ENCODE results near the gene GDF9.

GDF9 gene

GRCh38 chr5:132889501-132889900 is 23.2 kb upstream of the GDF9 start:
- H3K27ac ChIP-seq (ENCODE audit: low read depth, low read length): no peak overlapping the region
- no peaks in the 10 kb centered on the region for H3K27me3 ChIP-seq (ENCODE audit: control insufficient read depth, insufficient read depth, low read length)
- no peak overlapping the region for H3K9ac ChIP-seq (ENCODE audit: low read length)
- H3K4me3 ChIP-seq (ENCODE audit: low read depth, low read length): no peak overlapping the region
- H3K9me3 ChIP-seq (ENCODE audit: control insufficient read depth, insufficient read depth, low read depth, low read length): no peaks in the 10 kb centered on the region
- H3K4me1 ChIP-seq (ENCODE audit: control insufficient read depth, insufficient read depth, low read length): no peaks in the 10 kb centered on the region
- peaks cover 86% of the 10 kb centered on the region for H3K36me3 ChIP-seq (ENCODE audit: control insufficient read depth, insufficient read depth, low read length)

DNA sequence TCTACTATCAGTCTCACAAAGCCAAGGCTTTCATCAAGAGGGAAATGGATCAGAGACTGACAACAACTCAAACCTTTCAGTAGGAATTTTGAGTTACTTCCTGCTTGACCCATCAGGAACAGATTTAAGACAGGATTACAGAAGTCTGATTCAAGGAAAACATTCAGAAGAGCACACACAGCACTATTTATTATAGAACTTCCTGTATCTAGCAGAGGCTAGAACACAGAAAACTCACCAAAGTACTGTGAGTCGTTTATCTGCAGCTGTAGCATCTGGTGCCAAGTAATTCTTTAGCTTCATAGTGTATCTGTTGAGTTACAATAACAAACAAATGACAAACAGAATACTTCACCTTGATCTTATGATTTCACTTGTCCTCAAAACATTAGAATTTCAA is 21.0 kb upstream of the GDF9 start:
- H3K27ac ChIP-seq (ENCODE audit: low read depth, low read length): no peak overlapping the region
- no peaks in the 10 kb centered on the region for H3K9me3 ChIP-seq (ENCODE audit: control insufficient read depth, insufficient read depth, low read depth, low read length)
- no peak overlapping the region for H3K4me3 ChIP-seq (ENCODE audit: low read depth, low read length)
- no peak overlapping the region for H3K9ac ChIP-seq (ENCODE audit: low read length)
- no peaks in the 10 kb centered on the region for H3K27me3 ChIP-seq (ENCODE audit: control insufficient read depth, insufficient read depth, low read length)
- peaks cover 88% of the 10 kb centered on the region for H3K36me3 ChIP-seq (ENCODE audit: control insufficient read depth, insufficient read depth, low read length)
- H3K4me1 ChIP-seq (ENCODE audit: control insufficient read depth, insufficient read depth, low read length): no peaks in the 10 kb centered on the region

GRCh38 chr5:132886064-132886823 is 20.0 kb upstream of the GDF9 start:
- Histone ChIP-seq H3K4me1 (ENCODE audit: control insufficient read depth, insufficient read depth, low read length) (no peaks in the 10 kb centered on the region), H3K27me3 (ENCODE audit: control insufficient read depth, insufficient read depth, low read length) (no peaks in the 10 kb centered on the region), H3K4me3 (ENCODE audit: low read depth, low read length) (no peak overlapping the region), H3K9ac (ENCODE audit: low read length) (no peak overlapping the region), H3K27ac (ENCODE audit: low read depth, low read length) (no peak overlapping the region), H3K36me3 (ENCODE audit: control insufficient read depth, insufficient read depth, low read length) (peaks cover 89% of the 10 kb centered on the region), H3K9me3 (ENCODE audit: control insufficient read depth, insufficient read depth, low read depth, low read length) (no peaks in the 10 kb centered on the region)

GRCh38 chr5:132884548-132884947 is 18.3 kb upstream of the GDF9 start:
- no peak overlapping the region for H3K27ac ChIP-seq (ENCODE audit: low read depth, low read length)
- H3K27me3 ChIP-seq (ENCODE audit: control insufficient read depth, insufficient read depth, low read length): no peaks in the 10 kb centered on the region
- H3K9ac ChIP-seq (ENCODE audit: low read length): no peak overlapping the region
- H3K4me3 ChIP-seq (ENCODE audit: low read depth, low read length): no peak overlapping the region
- no peaks in the 10 kb centered on the region for H3K9me3 ChIP-seq (ENCODE audit: control insufficient read depth, insufficient read depth, low read depth, low read length)
- H3K36me3 ChIP-seq (ENCODE audit: control insufficient read depth, insufficient read depth, low read length): peaks cover 95% of the 10 kb centered on the region
- H3K4me1 ChIP-seq (ENCODE audit: control insufficient read depth, insufficient read depth, low read length): no peaks in the 10 kb centered on the region

DNA sequence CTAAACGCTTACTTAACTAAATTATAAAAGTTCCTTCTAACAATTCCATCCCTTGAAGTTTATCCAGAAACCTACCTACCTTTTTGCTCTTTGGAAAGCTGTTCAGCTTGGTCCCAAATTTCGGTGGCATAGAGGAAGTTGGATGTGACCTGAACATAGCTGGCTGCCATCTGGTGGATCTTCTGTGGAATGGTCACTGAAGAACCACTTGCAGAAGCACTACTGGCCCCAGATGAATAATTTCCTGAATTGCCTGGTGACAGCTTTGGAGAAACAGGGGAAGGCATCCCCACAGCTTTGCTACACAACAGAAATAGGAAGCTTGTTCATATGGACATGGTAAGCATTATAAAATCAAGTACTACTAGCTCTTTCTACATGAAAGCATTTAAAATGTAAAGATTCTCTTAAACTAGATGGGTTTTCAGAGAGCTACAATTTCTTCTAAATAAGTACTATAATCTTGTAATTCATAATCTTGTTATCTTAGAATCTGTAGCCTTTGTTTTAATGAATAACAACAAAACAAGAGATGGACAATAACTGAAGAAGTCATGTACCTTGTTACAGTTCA is 17.1 kb upstream of the GDF9 start:
- Histone ChIP-seq H3K4me1 (ENCODE audit: control insufficient read depth, insufficient read depth, low read length) (no peaks in the 10 kb centered on the region), H3K27ac (ENCODE audit: low read depth, low read length) (no peak overlapping the region), H3K4me3 (ENCODE audit: low read depth, low read length) (no peak overlapping the region), H3K27me3 (ENCODE audit: control insufficient read depth, insufficient read depth, low read length) (no peaks in the 10 kb centered on the region), H3K36me3 (ENCODE audit: control insufficient read depth, insufficient read depth, low read length) (peaks cover 96% of the 10 kb centered on the region), H3K9me3 (ENCODE audit: control insufficient read depth, insufficient read depth, low read depth, low read length) (no peaks in the 10 kb centered on the region), H3K9ac (ENCODE audit: low read length) (no peak overlapping the region)

GRCh38 chr5:132877938-132878337 is 11.7 kb upstream of the GDF9 start:
- no peaks in the 10 kb centered on the region for H3K9me3 ChIP-seq (ENCODE audit: control insufficient read depth, insufficient read depth, low read depth, low read length)
- H3K27ac ChIP-seq (ENCODE audit: low read depth, low read length): no peak overlapping the region
- H3K4me1 ChIP-seq (ENCODE audit: control insufficient read depth, insufficient read depth, low read length): no peaks in the 10 kb centered on the region
- no peak overlapping the region for H3K9ac ChIP-seq (ENCODE audit: low read length)
- H3K36me3 ChIP-seq (ENCODE audit: control insufficient read depth, insufficient read depth, low read length): peaks cover 83% of the 10 kb centered on the region
- H3K4me3 ChIP-seq (ENCODE audit: low read depth, low read length): no peak overlapping the region
- no peaks in the 10 kb centered on the region for H3K27me3 ChIP-seq (ENCODE audit: control insufficient read depth, insufficient read depth, low read length)

DNA sequence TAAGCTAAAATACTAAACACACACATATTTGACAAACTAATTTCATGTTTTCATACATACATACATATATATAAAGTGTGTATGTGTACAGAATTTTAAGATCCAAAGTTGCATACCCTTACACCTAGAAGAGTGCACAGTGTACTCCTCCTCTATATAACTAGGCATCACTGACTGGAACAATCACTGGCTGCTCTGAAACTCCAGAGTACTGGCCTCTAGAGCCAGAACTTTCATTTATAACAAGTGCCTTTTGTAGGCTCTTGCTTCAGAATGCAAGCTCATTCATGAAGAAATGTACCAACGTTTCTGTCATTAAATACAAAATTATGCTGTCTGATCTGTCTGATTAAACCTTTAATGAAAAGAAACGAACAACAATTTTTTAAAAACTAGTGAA is 11.2 kb upstream of the GDF9 start:
- no peaks in the 10 kb centered on the region for H3K27me3 ChIP-seq (ENCODE audit: control insufficient read depth, insufficient read depth, low read length)
- H3K9me3 ChIP-seq (ENCODE audit: control insufficient read depth, insufficient read depth, low read depth, low read length): no peaks in the 10 kb centered on the region
- H3K36me3 ChIP-seq (ENCODE audit: control insufficient read depth, insufficient read depth, low read length): peaks cover 78% of the 10 kb centered on the region
- no peak overlapping the region for H3K27ac ChIP-seq (ENCODE audit: low read depth, low read length)
- H3K9ac ChIP-seq (ENCODE audit: low read length): no peak overlapping the region
- H3K4me1 ChIP-seq (ENCODE audit: control insufficient read depth, insufficient read depth, low read length): no peaks in the 10 kb centered on the region
- no peak overlapping the region for H3K4me3 ChIP-seq (ENCODE audit: low read depth, low read length)

GRCh38 chr5:132876020-132876759 is 9.9 kb upstream of the GDF9 start:
- H3K9me3 ChIP-seq (ENCODE audit: control insufficient read depth, insufficient read depth, low read depth, low read length): no peaks in the 10 kb centered on the region
- H3K27me3 ChIP-seq (ENCODE audit: control insufficient read depth, insufficient read depth, low read length): no peaks in the 10 kb centered on the region
- no peaks in the 10 kb centered on the region for H3K4me1 ChIP-seq (ENCODE audit: control insufficient read depth, insufficient read depth, low read length)
- H3K9ac ChIP-seq (ENCODE audit: low read length): no peak overlapping the region
- H3K4me3 ChIP-seq (ENCODE audit: low read depth, low read length): no peak overlapping the region
- H3K36me3 ChIP-seq (ENCODE audit: control insufficient read depth, insufficient read depth, low read length): peaks cover 71% of the 10 kb centered on the region
- H3K27ac ChIP-seq (ENCODE audit: low read depth, low read length): no peak overlapping the region

DNA sequence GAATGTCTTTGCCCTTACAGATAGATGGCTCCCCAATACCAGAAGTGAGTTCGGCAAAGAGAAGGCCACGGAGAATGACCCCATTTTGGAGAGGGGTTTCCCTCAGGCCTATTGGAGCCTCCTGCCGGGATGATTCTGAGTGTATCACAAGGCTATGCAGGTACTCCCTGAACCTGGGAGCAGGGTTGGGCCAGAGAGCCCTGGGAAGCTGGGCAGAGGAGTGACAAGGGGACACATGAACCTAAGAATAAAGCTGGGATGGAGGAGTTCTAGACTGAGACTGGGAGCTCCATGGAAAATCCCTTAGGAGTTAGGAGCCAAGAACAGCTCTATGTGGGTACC is 7.6 kb upstream of the GDF9 start:
- H3K4me3 ChIP-seq (ENCODE audit: low read depth, low read length): no peak overlapping the region
- peaks cover 60% of the 10 kb centered on the region for H3K36me3 ChIP-seq (ENCODE audit: control insufficient read depth, insufficient read depth, low read length)
- no peaks in the 10 kb centered on the region for H3K9me3 ChIP-seq (ENCODE audit: control insufficient read depth, insufficient read depth, low read depth, low read length)
- no peaks in the 10 kb centered on the region for H3K27me3 ChIP-seq (ENCODE audit: control insufficient read depth, insufficient read depth, low read length)
- no peak overlapping the region for H3K9ac ChIP-seq (ENCODE audit: low read length)
- H3K27ac ChIP-seq (ENCODE audit: low read depth, low read length): no peak overlapping the region
- H3K4me1 ChIP-seq (ENCODE audit: control insufficient read depth, insufficient read depth, low read length): no peaks in the 10 kb centered on the region

DNA sequence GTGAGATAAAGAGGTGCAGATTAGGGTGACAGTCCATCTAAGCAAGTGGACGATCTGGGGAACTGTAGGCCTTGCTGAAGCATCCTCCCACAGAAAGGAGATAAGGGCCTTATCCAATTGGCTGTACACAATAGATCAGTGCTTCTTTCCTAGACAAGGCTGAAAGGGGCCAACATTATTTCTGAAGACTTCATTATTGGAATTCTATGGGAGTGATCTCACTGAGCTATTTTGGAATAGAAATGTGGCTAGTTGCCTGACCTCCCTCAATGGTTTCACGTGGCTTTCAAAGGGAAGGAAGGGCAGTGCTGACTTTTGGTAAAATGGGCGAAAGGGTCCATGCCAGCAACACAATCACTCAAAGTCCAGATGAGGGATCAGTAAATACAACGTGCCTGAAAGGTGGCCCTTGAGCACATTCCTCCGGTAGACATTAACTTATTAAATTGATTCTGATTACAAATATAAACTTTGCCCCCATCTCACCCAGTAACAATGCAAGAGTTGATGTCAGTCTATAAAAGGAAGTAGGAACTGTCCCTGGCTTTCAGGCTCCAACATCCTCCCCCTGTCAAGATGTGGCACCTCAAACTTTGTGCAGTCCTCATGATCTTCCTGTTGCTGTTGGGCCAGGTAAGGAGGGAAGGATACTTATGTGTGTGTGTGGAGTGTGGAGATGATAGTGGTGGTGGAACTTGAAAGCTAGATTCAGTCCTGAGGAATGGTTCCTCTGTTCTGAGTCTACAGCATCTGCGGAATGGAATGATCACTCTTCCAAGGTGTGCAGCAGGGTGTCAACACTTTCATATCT is 7.1 kb upstream of the GDF9 start, which contains the start of gene LEAP2:
TSS of gene LEAP2 (plus strand) at position 550 of the 811 bp plus-strand sequence. CDS start at position 577, 27 bp downstream.
- Histone ChIP-seq H3K4me1 (ENCODE audit: control insufficient read depth, insufficient read depth, low read length) (no peaks in the 10 kb centered on the region), H3K36me3 (ENCODE audit: control insufficient read depth, insufficient read depth, low read length) (peaks cover 60% of the 10 kb centered on the region)

GRCh38 chr5:132872788-132873118 is 6.5 kb upstream of the GDF9 start:
- Histone ChIP-seq H3K4me3 (ENCODE audit: low read depth, low read length) (no peak overlapping the region), H3K27ac (ENCODE audit: low read depth, low read length) (no peak overlapping the region), H3K27me3 (ENCODE audit: control insufficient read depth, insufficient read depth, low read length) (no peaks in the 10 kb centered on the region), H3K36me3 (ENCODE audit: control insufficient read depth, insufficient read depth, low read length) (peaks cover 60% of the 10 kb centered on the region), H3K9ac (ENCODE audit: low read length) (no peak overlapping the region), H3K9me3 (ENCODE audit: control insufficient read depth, insufficient read depth, low read depth, low read length) (no peaks in the 10 kb centered on the region), H3K4me1 (ENCODE audit: control insufficient read depth, insufficient read depth, low read length) (no peaks in the 10 kb centered on the region)

More for the DNA sequence above, 7.1 kb upstream of the GDF9 start, which contains the start of gene LEAP2:
- Histone ChIP-seq H3K27me3 (ENCODE audit: control insufficient read depth, insufficient read depth, low read length) (no peaks in the 10 kb centered on the region), H3K4me3 (ENCODE audit: low read depth, low read length) (no peak within 1 kb of the TSS), H3K27ac (ENCODE audit: low read depth, low read length) (no peak within 1 kb of the TSS), H3K9ac (ENCODE audit: low read length) (no peak within 1 kb of the TSS), H3K9me3 (ENCODE audit: control insufficient read depth, insufficient read depth, low read depth, low read length) (no peaks in the 10 kb centered on the region)
